Ovary (tissue), 9 donors: ENCODE results near the gene HLA-DMB. TPM values are rescaled to one million over a fixed set of nuclear protein-coding genes. Genes with fewer than 3 reads are reported as not detected.

Source experiments
- DNase-seq, 5 donors: peaks; one replicate each; pipeline ENCODE4 v3.0.0-alpha.2; 2019 to 2020
- H3K27ac ChIP-seq, 2 donors: fragments of 200-600 bp; one replicate each; pipeline versions ENCODE4 v1.5.1 to v1.8.0; 2019 to 2022
- H3K27me3 ChIP-seq: fragments of 200-600 bp; one replicate; pipeline ENCODE4 v1.8.0; 2022
- H3K36me3 ChIP-seq: fragments of 200-600 bp; sonication (generic); one replicate; pipeline ENCODE4 v1.5.1; 2019
- H3K4me1 ChIP-seq: one replicate; pipeline ENCODE4 v1.8.1; 2013; ENCODE audit warnings: mild to moderate bottlenecking, moderate library complexity; ENCODE audit not compliant: insufficient read depth
- H3K4me3 ChIP-seq: fragments of 200-600 bp; sonication (generic); one replicate; pipeline ENCODE4 v1.5.1; 2017
- H3K9me3 ChIP-seq, 2 donors: fragments of 200-600 bp in 1 of 2; sonication (generic) in 1 of 2; one replicate each; pipeline versions ENCODE4 v1.5.1 to v1.8.1; 2013 to 2019; ENCODE audit warnings: mild to moderate bottlenecking in 1 of 2, moderate library complexity in 1 of 2
- CTCF ChIP-seq, 3 donors: fragments of 450-650 bp in 2 of 3; fragments of 200-600 bp in 1 of 3; IDR thresholded peaks; one replicate each; pipeline versions ENCODE4 v1.5.1 to v1.8.0; 2016 to 2022; ENCODE audit warnings: antibody characterized with exemption in 3 of 3, mild to moderate bottlenecking in 1 of 3
- EP300 ChIP-seq: sonication (generic); formaldehyde crosslinking; IDR thresholded peaks from one replicate; pipeline ENCODE4 v1.6.1; 2017; ENCODE audit warnings: antibody characterized with exemption
- POLR2A ChIP-seq: fragments of 450-650 bp; IDR thresholded peaks from one replicate; pipeline ENCODE4 v1.6.1; 2017; ENCODE audit warnings: antibody characterized with exemption, mild to moderate bottlenecking, moderate library complexity
- WGBS, 3 donors: extraction: QIAGEN DNeasy Blood & Tissue Kit in 1 of 3; methylation state at CpG; one replicate each; pipeline versions ENCODE4 v1.1.5 to v1.1.7; 2013 to 2017; 5-methylcytosine and 5-hydroxymethylcytosine counted together
- intact Hi-C, 4 donors: fragments of 100-400 bp; cut with DNase I; formaldehyde crosslinking; loops; one replicate each; pipeline versions ENCODE4 v1.11.0 to v1.15.1; 2022 to 2023
- polyA plus RNA-seq, 2 donors: library from polyadenylated mRNA; stranded (reverse); fragments of 200-250 nt in 1 of 2; fragments of 350-450 nt in 1 of 2; fragmentation: Illumina TruSeq in 1 of 2; extraction: RNeasy Lipid Tissue Mini Kit (QIAGEN cat#74804) in 1 of 2; gene quantifications; one replicate each; pipeline ENCODE4 v1.2.3, GENCODE V29; 2013 to 2014
- total RNA-seq, 7 donors: library from RNA; depleted of rRNA in 2 of 7; stranded (reverse); fragments of >200 nt in 2 of 7; fragmentation: NEBNext Ultra II Directional in 3 of 7; extraction: Animal tissue kit (Norgen Biotek cat#: 25700) in 3 of 7; gene quantifications; one replicate each; pipeline versions ENCODE4 v1.1.0 to v1.2.4, GENCODE V29; 2016 to 2023
- donor health status: DM: no; HTN: no; CAD: no; lungs with moderate emphysema.
- donor health status: DM: no; HTN: no; CAD: no.
- donor health status: Bipolar disorder and iron deficiency.
- donor health status: DM: yes; HTN: yes; CAD: no.
- donor health status: DM: no; HTN: no; CAD: no.
- donor health status: DM: yes; HTN: yes; CAD: no.

The HLA-DMB gene
- total and polyA plus RNA-seq, 9 donors: 4.3 to 70.0 (median 12.0) TPM

- Histone ChIP-seq H3K27me3 (no peaks in the 10 kb centered on the region), H3K4me3 (no peak overlapping the region), H3K27ac (no peak overlapping the region), H3K36me3 (no peaks in the 10 kb centered on the region), H3K9me3 (no peaks in the 10 kb centered on the region), H3K4me1 (peaks cover 14% of the 10 kb centered on the region)
- 53 to 69% (median 54%) methylated on average over 1 of the region's 1 CpG for WGBS, 3 donors
- intact Hi-C loops: loop anchor here in 1 of 4 donors (5.0 kb wide), 1 partner anchor 91 kb away; no protein-coding TSS in a partner anchor
- TF ChIP-seq CTCF (IDR thresholded peaks at IDR 0.05): no peak
- TF ChIP-seq POLR2A: no peak
- no peak for TF ChIP-seq EP300
- no peak for DNase-seq
Observed at GRCh38 chr6:32890831-32891230, 50.0 kb downstream of the HLA-DMB start.

- H3K27ac ChIP-seq: no peak overlapping the region
- DNase-seq: no peak
- TF ChIP-seq EP300 (no peak), POLR2A (no peak), CTCF (IDR thresholded peaks at IDR 0.05) (no peak)
- H3K4me3 ChIP-seq: no peak overlapping the region
- no peaks in the 10 kb centered on the region for H3K36me3 ChIP-seq
- intact Hi-C loops: loop anchor here (5.0 to 10.0 kb wide), 3 partner anchors 43 to 93 kb away; no protein-coding TSS in a partner anchor
- H3K27me3 ChIP-seq: no peaks in the 10 kb centered on the region
- no peaks in the 10 kb centered on the region for H3K9me3 ChIP-seq
- peaks cover 9% of the 10 kb centered on the region for H3K4me1 ChIP-seq
- 31 to 80% (median 52%) methylated on average over 1 of the region's 1 CpG for WGBS, 3 donors
Observed at GRCh38 chr6:32889533-32889932, 51.3 kb downstream of the HLA-DMB start.

- intact Hi-C loops: loop anchor here (5.0 to 10.0 kb wide), 3 partner anchors 44 to 94 kb away; no protein-coding TSS in a partner anchor
- Histone ChIP-seq H3K9me3 (no peaks in the 10 kb centered on the region), H3K4me1 (peaks cover 9% of the 10 kb centered on the region), H3K27ac (no peak overlapping the region), H3K4me3 (no peak overlapping the region), H3K36me3 (no peaks in the 10 kb centered on the region), H3K27me3 (no peaks in the 10 kb centered on the region)
- DNase-seq: no peak
- TF ChIP-seq POLR2A (no peak), CTCF (IDR thresholded peaks at IDR 0.05) (no peak), EP300 (no peak)
- 69 to 91% (median 81%) methylated on average over 2 of the region's 2 CpGs for WGBS, 3 donors
Observed at GRCh38 chr6:32888576-32888975, 52.3 kb downstream of the HLA-DMB start.

GRCh38 chr6:32887616-32888015 lies 53.2 kb downstream of the HLA-DMB start:
- peak overlapping the region in 1 of 2 donors; percentile 59 for H3K27ac ChIP-seq
- 21 to 29% (median 24%) methylated on average over 5 of the region's 5 CpGs for WGBS, 3 donors
- no peak for TF ChIP-seq EP300
- TF ChIP-seq POLR2A: no peak
- no peak for TF ChIP-seq CTCF (IDR thresholded peaks at IDR 0.05)
- intact Hi-C loops: loop anchor here (5.0 to 10.0 kb wide), 3 partner anchors 45 to 95 kb away; no protein-coding TSS in a partner anchor
- H3K36me3 ChIP-seq: no peaks in the 10 kb centered on the region
- H3K4me3 ChIP-seq: no peak overlapping the region
- peak; percentile 24 to 45 (median 30) for DNase-seq
- no peaks in the 10 kb centered on the region for H3K9me3 ChIP-seq
- no peaks in the 10 kb centered on the region for H3K27me3 ChIP-seq
- H3K4me1 ChIP-seq: peaks cover 6% of the 10 kb centered on the region
